Suppressor macrophage treated with lipopolysaccharide for 4 hours (primary cell): ENCODE results near the gene ERBB2.
"Not testable (repeated sequence)": the region's sequence is repeated elsewhere in the genome, so short reads cannot be mapped to it uniquely, and the experiment has no call there.

ENCODE experiments used
- DNase-seq: peaks from one replicate; pipeline ENCODE4 v3.0.0-alpha.2; 2020

Gene ERBB2

DNA sequence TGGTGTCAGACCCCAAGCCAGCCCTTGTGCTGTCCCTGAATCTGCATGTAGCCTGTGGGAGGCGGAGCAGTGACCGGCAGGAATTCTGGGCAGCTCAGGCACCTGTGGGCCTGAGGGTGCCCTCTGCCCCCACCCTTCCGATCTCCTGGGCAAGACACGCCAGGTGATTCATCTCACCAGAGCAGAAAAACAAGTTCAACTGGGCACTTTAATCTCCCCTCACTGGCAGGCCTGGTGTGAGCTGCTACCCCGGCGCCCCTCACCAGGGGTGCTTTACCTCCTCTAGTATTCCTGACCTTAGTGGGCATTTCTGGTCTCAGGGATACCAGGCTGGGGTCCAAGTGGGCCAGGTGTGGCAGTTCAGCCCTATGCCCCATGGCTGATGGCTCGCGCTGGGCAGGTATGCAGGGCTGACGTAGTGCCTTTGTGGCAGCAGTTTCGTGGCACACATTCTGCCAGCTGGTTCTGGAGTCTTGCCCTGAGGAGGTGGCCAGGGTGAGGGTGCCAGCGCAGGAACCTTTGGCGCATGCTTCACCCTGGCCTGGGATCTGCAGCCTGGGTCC lies 6.0 kb downstream of the ERBB2 start:
- DNase-seq, result no peak

DNA sequence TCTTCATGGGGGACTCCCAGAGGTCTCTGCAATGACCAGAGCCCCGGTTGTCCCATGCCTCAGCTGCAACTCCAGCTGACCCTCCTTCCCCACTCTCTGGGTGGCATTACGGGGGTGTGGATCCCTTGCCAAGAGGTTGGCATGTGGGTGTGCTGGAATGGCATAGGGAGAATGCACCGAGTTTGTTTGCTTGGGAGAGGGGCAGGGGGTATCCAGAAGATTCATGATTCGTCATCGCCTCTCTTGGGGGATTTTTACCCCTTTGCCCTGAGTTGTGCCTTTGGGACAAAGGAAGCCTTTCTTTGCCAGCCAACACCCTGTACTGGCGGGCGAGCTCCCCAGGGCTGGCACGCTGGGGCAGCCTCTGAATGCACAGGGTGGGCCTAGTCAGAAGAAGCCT lies 6.5 kb downstream of the ERBB2 start:
- no peak for DNase-seq

DNA sequence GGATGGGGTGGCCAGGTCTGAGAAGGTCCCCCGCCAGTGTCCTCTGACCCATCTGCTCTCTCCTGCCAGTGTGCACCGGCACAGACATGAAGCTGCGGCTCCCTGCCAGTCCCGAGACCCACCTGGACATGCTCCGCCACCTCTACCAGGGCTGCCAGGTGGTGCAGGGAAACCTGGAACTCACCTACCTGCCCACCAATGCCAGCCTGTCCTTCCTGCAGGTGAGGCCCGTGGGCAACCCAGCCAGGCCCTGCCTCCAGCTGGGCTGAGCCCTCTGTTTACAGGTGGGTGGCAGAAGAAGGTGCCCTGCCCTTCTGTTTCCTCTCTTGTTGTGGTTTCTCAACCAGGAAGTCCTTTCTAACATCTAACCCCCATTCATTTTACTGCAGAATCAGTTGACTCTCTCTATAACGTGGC lies 7.1 kb downstream of the ERBB2 start:
- DNase-seq, result no peak

DNA sequence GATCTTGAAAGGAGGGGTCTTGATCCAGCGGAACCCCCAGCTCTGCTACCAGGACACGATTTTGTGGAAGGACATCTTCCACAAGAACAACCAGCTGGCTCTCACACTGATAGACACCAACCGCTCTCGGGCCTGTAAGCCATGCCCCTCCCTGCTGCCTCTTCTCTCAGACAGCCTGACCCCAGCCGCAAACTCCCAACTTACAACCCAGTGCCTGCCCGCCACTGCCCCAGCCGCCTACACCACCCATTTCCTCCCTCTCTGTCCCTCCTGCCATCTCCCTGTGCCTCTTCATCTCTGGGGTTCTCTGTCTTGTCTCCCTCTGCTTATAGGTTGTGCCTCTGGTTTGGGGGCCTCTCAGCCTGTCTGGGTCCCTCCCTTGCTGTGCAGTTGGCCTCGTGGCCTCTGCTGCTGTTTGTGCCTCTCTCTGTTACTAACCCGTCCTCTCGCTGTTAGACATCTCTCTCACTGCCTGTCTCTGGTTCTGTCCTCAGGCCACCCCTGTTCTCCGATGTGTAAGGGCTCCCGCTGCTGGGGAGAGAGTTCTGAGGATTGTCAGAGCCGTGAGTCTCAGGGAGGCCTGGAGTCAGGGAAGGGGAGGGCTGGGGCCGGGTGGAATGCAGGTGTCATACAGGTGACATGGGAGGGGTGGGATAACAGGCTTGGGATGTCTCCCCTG lies 9.6 kb downstream of the ERBB2 start:
- no peak for DNase-seq

DNA sequence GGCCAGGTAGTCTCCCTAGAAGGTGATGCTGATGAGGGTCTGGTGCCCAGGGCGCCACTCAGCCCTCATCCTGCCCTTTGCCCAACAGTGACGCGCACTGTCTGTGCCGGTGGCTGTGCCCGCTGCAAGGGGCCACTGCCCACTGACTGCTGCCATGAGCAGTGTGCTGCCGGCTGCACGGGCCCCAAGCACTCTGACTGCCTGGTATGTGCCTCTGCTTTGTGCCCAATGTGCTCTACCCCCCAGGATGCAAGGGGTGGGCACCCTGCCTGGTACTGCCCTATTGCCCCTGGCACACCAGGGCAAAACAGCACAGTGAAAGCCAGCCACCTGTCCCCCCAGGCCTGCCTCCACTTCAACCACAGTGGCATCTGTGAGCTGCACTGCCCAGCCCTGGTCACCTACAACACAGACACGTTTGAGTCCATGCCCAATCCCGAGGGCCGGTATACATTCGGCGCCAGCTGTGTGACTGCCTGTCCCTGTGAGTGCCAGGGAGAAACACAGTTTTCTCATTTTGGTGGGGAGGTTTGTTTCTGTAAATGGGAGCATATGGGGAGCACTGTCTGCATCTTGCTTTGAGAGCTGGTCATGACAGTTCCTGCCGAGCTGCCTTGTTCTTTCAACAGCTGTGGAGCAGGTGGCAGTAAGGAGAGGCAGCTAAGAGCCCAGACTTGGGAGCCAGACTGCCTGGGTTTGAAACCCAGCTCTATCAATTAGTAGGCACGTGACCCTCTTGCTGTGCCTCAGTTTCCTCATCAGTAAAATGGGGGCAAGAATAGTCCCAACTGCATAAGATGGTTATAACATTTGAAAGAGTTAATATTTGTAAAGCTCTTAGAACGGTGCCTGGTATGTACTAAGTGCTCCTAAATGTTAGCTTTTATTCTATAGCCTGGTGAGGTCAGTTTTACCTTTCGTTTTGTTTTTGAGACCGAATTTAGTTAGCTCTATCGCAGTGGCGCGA lies 10.4 kb downstream of the ERBB2 start:
- no peak for DNase-seq

DNA sequence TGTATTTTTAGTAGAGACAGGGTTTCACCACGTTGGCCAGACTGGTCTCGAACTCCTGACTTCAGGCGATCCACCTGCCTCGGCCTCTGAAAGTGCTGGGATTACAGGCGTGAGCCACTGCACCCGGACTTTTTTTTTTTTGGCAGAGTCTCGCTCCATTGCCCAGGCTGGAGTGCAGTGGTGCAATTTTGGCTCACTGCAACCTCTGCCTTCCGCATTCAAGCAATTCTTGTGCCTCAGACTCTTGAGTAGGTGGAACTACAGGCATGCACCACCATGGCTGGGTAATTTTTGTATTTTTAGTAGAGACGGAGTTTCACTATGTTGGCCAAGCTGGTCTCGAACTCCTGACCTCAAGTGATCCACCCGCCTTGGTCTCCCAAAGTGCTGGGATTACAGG lies 11.2 kb downstream of the ERBB2 start:
- DNase-seq, result not testable (repeated sequence)

DNA sequence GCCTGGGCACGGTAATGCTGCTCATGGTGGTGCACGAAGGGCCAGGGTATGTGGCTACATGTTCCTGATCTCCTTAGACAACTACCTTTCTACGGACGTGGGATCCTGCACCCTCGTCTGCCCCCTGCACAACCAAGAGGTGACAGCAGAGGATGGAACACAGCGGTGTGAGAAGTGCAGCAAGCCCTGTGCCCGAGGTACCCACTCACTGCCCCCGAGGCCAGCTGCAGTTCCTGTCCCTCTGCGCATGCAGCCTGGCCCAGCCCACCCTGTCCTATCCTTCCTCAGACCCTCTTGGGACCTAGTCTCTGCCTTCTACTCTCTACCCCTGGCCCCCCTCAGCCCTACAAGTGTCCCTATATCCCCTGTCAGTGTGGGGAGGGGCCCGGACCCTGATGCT lies 12.0 kb downstream of the ERBB2 start:
- DNase-seq, result no peak

DNA sequence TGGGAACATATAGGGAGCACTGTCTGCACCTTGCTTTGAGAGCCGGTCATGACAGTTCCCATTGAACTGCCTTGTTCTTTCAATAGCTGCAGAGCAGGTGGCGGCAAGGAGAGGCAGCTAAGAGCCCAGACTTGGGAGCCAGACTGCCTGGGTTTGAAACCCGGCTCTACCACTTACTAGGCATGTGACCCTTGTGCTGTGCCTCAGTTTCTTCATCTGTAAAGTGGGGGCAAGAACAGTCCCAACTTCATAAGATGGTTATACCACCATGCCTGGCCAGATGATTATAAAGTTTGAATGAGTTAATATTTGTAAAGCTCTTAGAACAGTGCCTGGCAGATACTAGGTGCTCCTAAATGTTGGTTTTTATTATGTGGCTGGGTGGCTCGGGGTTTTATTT lies 14.4 kb downstream of the ERBB2 start:
- no peak for DNase-seq

DNA sequence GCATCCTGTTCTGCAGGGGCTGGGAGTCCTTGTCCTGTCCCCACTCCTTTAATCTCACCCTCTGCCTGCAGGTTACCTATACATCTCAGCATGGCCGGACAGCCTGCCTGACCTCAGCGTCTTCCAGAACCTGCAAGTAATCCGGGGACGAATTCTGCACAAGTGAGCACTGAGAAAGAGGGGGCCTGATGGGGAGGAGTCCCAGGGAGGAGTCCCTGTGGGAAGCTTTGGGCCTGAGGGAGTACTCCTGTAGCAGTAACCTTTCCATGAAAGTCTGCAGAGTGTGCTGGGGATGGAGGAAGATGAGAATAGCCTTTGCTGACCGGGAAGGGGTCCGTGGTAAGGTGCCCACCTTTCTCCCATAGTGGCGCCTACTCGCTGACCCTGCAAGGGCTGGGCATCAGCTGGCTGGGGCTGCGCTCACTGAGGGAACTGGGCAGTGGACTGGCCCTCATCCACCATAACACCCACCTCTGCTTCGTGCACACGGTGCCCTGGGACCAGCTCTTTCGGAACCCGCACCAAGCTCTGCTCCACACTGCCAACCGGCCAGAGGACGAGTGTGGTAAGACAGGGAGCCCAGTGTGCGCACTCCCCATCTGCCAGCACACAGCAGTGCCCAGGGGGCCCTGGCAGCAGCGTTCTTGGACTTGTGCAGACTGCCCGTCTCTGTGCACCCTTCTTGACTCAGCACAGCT lies 15.7 kb downstream of the ERBB2 start:
- DNase-seq, result no peak

DNA sequence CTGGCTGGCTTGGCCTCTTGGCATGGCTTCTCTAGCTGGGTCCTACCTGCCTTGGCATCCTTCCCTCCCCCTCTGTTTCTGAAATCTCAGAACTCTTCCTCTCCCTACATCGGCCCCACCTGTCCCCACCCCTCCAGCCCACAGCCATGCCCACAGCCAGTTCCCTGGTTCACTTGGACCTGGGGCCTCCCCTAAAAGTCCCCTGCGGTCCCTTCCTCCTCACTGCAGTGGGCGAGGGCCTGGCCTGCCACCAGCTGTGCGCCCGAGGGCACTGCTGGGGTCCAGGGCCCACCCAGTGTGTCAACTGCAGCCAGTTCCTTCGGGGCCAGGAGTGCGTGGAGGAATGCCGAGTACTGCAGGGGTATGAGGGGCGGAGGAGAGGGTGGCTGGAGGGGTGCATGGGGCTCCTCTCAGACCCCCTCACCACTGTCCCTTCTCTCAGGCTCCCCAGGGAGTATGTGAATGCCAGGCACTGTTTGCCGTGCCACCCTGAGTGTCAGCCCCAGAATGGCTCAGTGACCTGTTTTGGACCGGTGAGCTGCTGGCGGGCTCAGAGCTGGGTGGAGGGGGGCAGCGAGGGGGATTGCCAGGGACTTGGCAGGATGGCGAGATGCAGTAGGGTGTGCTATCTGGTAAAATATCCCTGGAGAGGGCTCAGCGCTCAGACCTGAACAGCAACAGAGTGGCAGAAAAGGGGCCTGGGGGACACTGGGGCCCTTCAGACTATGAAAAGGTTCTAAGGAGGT lies 16.4 kb downstream of the ERBB2 start:
- DNase-seq, result no peak

DNA sequence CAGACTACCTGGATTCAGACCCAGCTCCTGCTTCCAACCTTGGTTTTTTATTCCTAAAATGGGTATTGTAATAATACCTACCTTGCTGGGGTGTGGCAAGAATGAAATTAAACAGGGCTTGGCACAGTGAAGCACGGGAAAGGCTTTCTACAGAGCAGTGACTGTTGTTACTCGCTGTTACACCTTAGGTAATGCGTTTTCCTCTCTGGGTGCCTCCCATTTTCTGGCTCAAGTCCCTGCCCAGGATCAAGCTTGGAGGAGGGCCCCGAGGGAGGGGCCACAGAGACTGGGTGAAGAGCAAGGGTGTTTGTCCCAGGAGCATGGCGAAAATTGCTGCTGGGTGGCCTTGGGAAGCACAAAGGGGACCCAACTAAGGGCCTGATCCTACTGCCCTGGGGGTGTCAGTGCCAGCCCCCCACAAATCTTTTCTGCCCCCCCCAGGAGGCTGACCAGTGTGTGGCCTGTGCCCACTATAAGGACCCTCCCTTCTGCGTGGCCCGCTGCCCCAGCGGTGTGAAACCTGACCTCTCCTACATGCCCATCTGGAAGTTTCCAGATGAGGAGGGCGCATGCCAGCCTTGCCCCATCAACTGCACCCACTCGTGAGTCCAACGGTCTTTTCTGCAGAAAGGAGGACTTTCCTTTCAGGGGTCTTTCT lies 17.1 kb downstream of the ERBB2 start:
- DNase-seq, result no peak

DNA sequence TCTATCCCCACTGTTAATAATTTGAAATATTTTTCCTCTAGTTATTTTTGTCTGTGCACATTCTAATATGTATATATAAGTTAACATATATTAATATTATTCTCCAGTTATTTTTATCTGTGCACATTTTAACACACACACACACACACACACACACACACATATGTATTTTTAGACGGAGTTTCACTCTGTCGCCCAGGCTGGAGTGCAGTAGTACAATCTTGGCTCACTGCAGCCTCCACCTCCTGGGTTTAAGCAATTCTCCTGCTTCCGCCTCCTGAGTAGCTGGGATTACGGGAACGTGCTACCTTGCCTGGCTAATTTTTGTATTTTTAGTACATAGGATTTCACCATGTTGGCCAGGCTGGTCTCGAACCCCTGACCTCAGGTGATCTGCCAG lies 17.8 kb downstream of the ERBB2 start:
- no peak for DNase-seq

DNA sequence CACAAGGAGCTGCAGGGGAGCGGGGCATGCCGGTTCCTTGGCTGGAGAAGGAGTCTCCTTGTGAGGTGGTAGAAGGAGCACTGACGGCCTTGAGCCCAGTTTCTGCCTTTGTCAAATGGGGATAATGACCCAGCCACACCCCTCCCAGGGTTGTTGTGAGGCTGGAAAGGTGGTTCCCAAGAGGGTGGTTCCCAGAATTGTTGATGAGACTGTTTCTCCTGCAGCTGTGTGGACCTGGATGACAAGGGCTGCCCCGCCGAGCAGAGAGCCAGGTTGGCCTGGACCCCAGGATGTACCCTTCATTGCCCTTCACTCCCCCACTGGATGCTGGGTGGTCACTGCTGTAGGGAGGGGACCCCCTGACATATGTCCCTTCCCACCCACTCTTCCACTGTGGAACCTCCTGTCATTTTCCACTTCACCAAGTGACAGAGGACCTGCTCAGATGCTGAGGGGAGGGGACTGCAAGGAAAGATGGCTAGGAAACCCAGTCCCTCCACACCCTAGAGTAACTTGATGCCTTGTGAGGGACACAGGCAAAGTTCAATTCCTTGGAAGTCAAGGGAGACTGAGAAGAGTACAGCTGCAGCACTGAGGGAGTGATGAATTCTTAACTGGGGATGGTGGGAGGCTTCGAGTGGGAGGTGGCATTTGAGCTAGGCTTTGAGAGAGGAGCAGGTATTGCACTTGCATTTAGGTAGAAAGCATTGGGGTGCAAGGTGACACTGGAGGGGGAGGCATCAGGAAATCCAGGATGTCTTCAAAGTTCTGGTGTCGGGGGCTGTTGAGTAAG lies 19.9 kb downstream of the ERBB2 start:
- DNase-seq, result no peak

DNA sequence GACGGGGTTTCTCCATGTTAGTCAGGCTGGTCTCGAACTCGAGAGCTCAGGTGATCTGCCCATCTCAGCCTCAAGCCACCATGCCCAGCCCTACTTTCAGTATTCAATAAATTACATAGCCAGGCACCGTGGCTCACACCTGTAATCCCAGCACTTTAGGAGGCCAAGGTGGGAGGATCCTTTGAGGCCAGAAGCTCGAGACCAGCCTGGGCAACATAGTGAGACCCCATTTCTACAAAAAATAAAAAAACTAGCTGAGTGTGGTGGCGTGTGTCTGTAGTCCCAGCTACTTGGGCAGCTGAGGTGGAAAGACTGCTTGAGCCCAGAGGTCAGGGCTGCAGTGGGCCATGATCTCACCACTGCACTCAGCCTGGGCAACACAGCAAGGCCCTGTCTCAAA lies 22.2 kb downstream of the ERBB2 start:
- no peak for DNase-seq

DNA sequence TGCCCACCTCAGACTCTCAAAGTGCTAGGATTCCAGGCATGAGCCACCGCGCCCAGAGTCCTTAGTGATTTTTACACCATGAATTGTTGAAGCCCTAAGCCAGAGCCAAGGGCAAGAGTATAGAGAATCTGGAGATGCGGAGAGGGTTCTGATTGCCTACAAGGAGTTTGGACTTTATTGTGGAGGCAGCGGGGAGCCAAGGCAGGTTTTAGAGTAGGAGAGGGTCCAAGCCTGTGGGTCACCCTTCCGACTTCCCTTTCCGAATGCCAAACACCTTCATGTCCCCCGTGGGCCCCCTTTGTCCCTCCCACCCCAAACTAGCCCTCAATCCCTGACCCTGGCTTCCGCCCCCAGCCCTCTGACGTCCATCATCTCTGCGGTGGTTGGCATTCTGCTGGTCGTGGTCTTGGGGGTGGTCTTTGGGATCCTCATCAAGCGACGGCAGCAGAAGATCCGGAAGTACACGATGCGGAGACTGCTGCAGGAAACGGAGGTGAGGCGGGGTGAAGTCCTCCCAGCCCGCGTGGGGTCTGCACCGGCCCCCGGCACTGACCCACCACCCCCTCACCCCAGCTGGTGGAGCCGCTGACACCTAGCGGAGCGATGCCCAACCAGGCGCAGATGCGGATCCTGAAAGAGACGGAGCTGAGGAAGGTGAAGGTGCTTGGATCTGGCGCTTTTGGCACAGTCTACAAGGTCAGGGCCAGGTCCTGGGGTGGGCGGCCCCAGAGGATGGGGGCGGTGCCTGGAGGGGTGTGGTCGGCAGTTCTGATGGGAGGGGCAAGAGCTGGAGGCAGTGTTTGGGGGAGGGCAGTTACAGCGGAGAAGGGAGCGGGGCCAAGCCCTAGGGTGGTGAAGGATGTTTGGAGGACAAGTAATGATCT lies 23.3 kb downstream of the ERBB2 start:
- DNase-seq, result no peak

DNA sequence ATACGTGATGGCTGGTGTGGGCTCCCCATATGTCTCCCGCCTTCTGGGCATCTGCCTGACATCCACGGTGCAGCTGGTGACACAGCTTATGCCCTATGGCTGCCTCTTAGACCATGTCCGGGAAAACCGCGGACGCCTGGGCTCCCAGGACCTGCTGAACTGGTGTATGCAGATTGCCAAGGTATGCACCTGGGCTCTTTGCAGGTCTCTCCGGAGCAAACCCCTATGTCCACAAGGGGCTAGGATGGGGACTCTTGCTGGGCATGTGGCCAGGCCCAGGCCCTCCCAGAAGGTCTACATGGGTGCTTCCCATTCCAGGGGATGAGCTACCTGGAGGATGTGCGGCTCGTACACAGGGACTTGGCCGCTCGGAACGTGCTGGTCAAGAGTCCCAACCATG lies 24.9 kb downstream of the ERBB2 start:
- no peak for DNase-seq

DNA sequence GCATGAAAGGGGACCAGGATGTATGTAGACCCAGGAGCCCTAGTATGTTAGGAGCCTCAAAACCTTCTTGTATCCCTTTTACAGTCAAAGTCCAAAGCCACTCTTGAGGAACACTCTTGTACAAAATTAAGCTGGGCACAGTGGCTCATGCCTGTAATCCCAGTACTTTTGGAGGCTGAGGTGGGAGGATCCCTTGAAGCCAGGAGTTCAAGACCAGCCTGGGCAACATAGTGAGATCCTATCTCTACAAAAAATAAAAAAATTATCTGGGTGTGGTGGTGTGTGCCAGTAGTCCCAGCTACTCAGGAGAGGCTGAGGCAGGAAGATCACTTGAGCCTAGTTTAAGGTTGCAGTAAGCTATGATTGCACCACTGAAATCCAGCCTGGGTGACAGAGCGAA lies 26.1 kb downstream of the ERBB2 start:
- not testable (repeated sequence) for DNase-seq

DNA sequence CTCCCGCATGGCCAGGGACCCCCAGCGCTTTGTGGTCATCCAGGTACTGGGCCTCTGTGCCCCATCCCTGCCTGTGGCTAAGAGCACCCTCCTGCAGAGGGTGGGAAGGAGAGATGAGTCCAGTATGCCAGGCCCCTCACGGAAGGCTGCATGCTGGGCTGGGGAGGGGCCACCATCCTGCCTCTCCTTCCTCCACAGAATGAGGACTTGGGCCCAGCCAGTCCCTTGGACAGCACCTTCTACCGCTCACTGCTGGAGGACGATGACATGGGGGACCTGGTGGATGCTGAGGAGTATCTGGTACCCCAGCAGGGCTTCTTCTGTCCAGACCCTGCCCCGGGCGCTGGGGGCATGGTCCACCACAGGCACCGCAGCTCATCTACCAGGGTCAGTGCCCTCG lies 26.8 kb downstream of the ERBB2 start:
- DNase-seq, result no peak

DNA sequence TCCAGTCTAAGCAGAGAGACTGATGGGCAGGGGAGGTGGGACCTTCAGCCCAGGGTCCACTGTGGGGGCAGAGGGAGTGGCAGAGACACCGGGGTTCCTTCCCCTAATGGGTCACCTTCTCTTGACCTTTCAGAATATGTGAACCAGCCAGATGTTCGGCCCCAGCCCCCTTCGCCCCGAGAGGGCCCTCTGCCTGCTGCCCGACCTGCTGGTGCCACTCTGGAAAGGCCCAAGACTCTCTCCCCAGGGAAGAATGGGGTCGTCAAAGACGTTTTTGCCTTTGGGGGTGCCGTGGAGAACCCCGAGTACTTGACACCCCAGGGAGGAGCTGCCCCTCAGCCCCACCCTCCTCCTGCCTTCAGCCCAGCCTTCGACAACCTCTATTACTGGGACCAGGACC lies 27.7 kb downstream of the ERBB2 start:
- DNase-seq, result no peak

DNA sequence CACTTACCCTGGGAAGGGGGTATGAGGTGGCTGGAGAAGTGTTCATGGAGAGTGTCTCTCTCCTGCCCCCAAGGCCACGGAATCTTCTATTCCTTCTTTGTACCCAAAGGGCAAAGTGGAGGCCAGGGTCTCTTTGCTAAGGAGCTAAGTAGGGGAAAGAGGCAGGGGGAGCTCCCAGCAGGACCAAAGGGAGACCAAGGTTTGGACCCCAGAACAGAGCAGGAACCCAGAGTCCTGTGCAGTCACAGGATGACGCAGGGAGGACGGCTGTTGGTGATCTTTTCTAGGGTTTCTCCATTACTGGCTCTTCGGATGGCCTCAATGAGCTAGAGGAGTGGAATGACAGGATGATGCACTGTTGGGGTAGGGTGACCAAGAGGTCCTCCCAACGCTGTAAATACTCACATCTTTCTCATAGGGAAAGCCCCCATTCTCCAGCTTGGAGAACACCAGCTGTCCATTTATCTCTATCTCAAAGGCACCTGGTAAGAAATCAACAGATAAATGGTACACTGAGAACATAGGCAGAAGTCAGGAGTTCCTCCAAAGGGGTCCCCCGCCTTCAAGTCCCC lies 29.5 kb downstream of the ERBB2 start:
- DNase-seq, result no peak
